Epithelial cell of esophagus (primary cell): ENCODE data around the gene EXOC3L2.

ENCODE experiments used
- DNase-seq: peaks from one replicate; pipeline ENCODE4 v3.0.0; 2010; ENCODE audit warnings: low read depth
- H3K4me3 ChIP-seq: 2 replicates; pipeline ENCODE4 v1.5.1; 2011; ENCODE audit warnings: mild to moderate bottlenecking, low read length, control low read depth
- CTCF ChIP-seq: IDR thresholded peaks from 2 replicates; pipeline ENCODE4 v1.5.1; 2011; ENCODE audit warnings: low read depth, mild to moderate bottlenecking, low read length, control low read depth, inconsistent platforms; ENCODE audit not compliant: insufficient read depth; ENCODE audit errors: missing control alignments

EXOC3L2 gene

DNA sequence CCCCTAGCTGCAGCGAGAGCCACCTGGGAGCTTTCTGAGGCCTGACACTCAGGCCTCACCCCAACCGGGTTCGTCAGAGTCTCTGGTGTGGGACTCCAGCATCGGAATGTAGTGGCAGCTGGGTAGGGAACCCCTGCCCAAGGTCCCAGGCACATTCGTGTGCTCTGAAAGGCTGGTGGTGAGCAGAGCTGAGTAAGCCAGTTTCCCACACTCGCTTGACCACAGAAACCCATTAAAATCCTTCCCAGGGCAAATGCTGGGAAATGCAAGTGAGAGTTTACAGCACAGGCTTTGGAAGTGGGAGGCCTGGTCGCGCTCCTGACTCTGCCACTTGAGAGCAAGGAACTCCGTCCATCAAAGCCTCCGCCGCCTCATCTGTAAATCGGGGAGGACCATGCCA lies 71.4 kb downstream of the EXOC3L2 start:
- no peak for DNase-seq
- no peak for TF ChIP-seq CTCF
- no peak overlapping the region for H3K4me3 ChIP-seq

- DNase-seq = no peak
- no peak overlapping the region for H3K4me3 ChIP-seq
- no peak for TF ChIP-seq CTCF
These were observed 72.5 kb downstream of the EXOC3L2 start for GRCh38 chr19:45172611-45173208.

DNA sequence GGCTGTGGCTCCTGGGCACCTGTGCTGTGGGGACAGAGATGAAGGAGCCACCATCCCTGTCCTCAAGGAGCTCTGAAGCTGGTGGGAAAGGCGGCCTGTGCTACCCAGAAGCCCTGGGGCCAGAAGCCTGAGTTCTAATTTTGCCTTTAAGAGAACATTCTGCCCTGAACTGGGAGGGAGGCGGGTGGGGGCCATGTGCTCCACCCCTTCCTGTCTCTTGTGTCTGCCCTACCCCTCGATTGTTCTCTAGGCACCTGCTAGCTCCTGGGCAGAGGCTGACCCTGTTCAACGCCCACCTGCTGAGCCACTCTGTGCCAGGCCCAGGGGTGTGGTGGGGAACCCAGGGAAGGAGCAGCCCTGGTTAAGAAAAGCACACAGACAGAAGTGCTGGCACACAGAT lies 73.0 kb downstream of the EXOC3L2 start:
- no peak for DNase-seq
- no peak overlapping the region for H3K4me3 ChIP-seq
- TF ChIP-seq CTCF = no peak

DNA sequence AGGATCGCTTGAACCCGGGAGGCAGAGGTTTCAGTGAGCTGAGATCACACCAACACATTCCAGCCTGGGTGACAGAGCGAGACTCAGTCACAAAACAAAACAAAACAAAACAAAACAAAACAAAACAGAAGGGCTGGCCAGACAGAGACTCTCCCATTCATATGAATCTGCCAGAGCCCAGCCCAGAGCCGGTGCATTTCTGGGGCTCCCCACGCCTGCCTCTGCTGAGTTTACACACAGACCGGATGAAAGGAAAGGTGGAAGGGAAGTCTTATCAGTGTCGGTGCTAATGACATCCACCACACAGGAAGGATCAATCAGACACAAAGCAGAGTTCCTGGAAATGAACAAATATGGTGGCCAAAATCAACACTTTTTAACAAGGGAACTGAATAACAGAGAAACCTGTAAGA lies 74.0 kb downstream of the EXOC3L2 start:
- DNase-seq = peak; percentile 46
- H3K4me3 ChIP-seq = no peak overlapping the region
- TF ChIP-seq CTCF = no peak

- no peak overlapping the region for H3K4me3 ChIP-seq
- no peak for DNase-seq
- no peak for TF ChIP-seq CTCF
These were observed 74.8 kb downstream of the EXOC3L2 start for GRCh38 chr19:45170146-45171106.

DNA sequence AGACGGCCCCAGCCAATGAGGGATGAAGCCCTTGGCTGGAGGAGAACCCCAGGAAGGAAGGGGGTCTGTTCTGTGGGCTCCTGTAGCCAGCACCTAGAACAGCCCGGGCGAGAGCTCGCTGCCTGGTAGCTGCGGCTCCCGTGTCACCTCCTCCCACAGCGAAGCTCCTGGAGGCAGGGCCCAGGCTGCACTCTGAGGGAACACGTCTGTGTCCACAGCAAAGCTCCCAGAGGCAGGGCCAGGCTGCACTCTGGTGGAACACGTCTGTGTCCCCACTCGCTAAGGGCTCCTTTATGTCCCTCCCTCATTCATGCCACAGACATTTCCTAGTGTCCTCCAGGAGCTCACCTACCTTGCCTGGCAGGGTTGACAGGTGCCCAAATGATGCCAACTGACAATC lies 75.6 kb downstream of the EXOC3L2 start:
- no peak for TF ChIP-seq CTCF
- DNase-seq = no peak
- no peak overlapping the region for H3K4me3 ChIP-seq
